IMR-90 (cell line): ENCODE measurements around the gene SH3RF3. TPM values are rescaled to one million over a fixed set of nuclear protein-coding genes. Genes with fewer than 3 reads are reported as not detected.

Source experiments
- CTCF ChIP-seq: conservative IDR thresholded peaks from 2 replicates; pipeline ENCODE4 v1.5.1; 2012; ENCODE audit warnings: mild to moderate bottlenecking, low read depth, low read length, improper control_type of control experiment
- FOS ChIP-seq: fragments of 150-350 bp; IDR thresholded peaks from 2 replicates; pipeline ENCODE4 v1.6.1; 2016; ENCODE audit warnings: low read depth, low read length
- polyA plus RNA-seq, 3 experiments: library from polyadenylated mRNA; depleted of rRNA; stranded (reverse); fragments of >200 nt; gene quantifications; 2 replicates each; pipeline ENCODE4 v1.2.3, GENCODE V29; 2012; ENCODE audit warnings: low replicate concordance in 1 of 3
- total RNA-seq: library from RNA; depleted of rRNA; stranded (reverse); fragments of >200 nt; gene quantifications from 2 replicates; pipeline ENCODE4 v1.2.3, GENCODE V29; 2012

SH3RF3 gene
- total and polyA plus RNA-seq, 2 of the 4 experiments (the other 2 are of a cell fraction): 3.4 to 5.3 TPM

- TF ChIP-seq CTCF: no peak
- 0 out of 2 replicates have a peak, but pooled peaks have one; percentile 15 for TF ChIP-seq FOS
Measured at GRCh38 chr2:109351164-109351756, 222.3 kb downstream of the SH3RF3 start (continued).
